ENCODE results near the gene PANK2.

- TF ChIP-seq ESRRA (CRISPR knock-in tag; IDR thresholded peaks at IDR 0.05; ENCODE audit: borderline replicate concordance) (no peak), FOXJ3 (CRISPR knock-in tag; IDR thresholded peaks at IDR 0.05; ENCODE audit: borderline replicate concordance) (no peak), ETV6 (CRISPR knock-in tag; IDR thresholded peaks at IDR 0.05) (no peak), CTCF (IDR thresholded peaks at IDR 0.05) (no peak)
- TF ChIP-seq, protein P1, sequence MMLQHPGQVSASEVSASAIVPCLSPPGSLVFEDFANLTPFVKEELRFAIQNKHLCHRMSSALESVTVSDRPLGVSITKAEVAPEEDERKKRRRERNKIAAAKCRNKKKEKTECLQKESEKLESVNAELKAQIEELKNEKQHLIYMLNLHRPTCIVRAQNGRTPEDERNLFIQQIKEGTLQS (CRISPR knock-in tag; conservative IDR thresholded peaks at IDR 0.05): no peak
These were observed 21.4 kb upstream of the PANK2 start for GRCh38 chr20:3867802-3868201.
